ENCODE measurements around the gene CREBRF.
A peak's percentile ranks its signal among the peaks of the same experiment; 100 is the strongest.

The CREBRF gene

GRCh38 chr5:173018358-173018757, 37.8 kb upstream of the CREBRF start:
- Histone ChIP-seq H3K4me3 (ENCODE audit: low read depth in 1 of 2, low read length in 1 of 2) (no peak overlapping the region), H3K27ac (peak overlapping the region; percentile 76)
- TF ChIP-seq, protein P1, sequence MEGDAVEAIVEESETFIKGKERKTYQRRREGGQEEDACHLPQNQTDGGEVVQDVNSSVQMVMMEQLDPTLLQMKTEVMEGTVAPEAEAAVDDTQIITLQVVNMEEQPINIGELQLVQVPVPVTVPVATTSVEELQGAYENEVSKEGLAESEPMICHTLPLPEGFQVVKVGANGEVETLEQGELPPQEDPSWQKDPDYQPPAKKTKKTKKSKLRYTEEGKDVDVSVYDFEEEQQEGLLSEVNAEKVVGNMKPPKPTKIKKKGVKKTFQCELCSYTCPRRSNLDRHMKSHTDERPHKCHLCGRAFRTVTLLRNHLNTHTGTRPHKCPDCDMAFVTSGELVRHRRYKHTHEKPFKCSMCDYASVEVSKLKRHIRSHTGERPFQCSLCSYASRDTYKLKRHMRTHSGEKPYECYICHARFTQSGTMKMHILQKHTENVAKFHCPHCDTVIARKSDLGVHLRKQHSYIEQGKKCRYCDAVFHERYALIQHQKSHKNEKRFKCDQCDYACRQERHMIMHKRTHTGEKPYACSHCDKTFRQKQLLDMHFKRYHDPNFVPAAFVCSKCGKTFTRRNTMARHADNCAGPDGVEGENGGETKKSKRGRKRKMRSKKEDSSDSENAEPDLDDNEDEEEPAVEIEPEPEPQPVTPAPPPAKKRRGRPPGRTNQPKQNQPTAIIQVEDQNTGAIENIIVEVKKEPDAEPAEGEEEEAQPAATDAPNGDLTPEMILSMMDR (IDR thresholded peaks at IDR 0.05) = no peak

GRCh38 chr5:173020154-173020581, 36.0 kb upstream of the CREBRF start:
- Histone ChIP-seq H3K27ac (peak overlapping the region; percentile 76), H3K4me1 (ENCODE audit: control insufficient read depth in 1 of 2, insufficient read depth in 1 of 2, low read depth in 1 of 2, low read length in 1 of 2) (peaks cover 30 to 34% of the 10 kb centered on the region in 2 experiments), H3K4me3 (ENCODE audit: low read depth in 1 of 2, low read length in 1 of 2) (no peak overlapping the region), H3K9me3 (no peaks in the 10 kb centered on the region), H3K36me3 (peaks cover 39% of the 10 kb centered on the region), H3K27me3 (no peaks in the 10 kb centered on the region)
- TF ChIP-seq, protein P1 (IDR thresholded peaks at IDR 0.05) = no peak

More at GRCh38 chr5:173018358-173018757, 37.8 kb upstream of the CREBRF start:
- H3K27me3 ChIP-seq = no peaks in the 10 kb centered on the region
- H3K9me3 ChIP-seq = no peaks in the 10 kb centered on the region
- peaks cover 34% of the 10 kb centered on the region for H3K36me3 ChIP-seq
- peaks cover 41 to 52% of the 10 kb centered on the region in 2 experiments for H3K4me1 ChIP-seq (ENCODE audit: control insufficient read depth in 1 of 2, insufficient read depth in 1 of 2, low read depth in 1 of 2, low read length in 1 of 2)

- Histone ChIP-seq H3K9me3 (no peaks in the 10 kb centered on the region), H3K36me3 (peaks cover 39% of the 10 kb centered on the region)
- TF ChIP-seq, protein P1 (IDR thresholded peaks at IDR 0.05) = no peak
These were observed 35.5 kb upstream of the CREBRF start for GRCh38 chr5:173020643-173021042.

DNA sequence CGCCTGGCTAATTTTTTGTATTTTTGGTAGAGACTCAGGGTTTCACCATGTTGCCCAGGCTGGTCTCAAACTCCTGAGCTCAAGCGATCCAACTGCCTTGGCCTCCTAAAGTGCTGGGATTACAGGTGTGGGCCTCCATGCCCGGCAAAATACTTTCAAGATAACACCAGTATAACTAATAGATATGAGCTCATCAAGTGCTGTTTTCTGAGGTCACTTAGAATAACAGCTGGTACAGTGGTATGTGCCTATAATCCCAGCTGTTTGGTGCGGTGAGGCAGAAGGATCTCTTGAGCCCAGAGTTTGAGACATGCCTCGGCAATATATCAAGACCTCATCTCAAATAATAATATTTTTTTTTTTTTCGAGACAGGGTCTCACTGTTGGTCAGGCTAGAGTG, 30.5 kb upstream of the CREBRF start:
- H3K36me3 ChIP-seq = peaks cover 32% of the 10 kb centered on the region
- H3K9me3 ChIP-seq = no peaks in the 10 kb centered on the region
- no peak overlapping the region for H3K27ac ChIP-seq
- TF ChIP-seq, protein P1 (IDR thresholded peaks at IDR 0.05) = no peak
- H3K27me3 ChIP-seq = no peaks in the 10 kb centered on the region
- H3K4me1 ChIP-seq (ENCODE audit: control insufficient read depth in 1 of 2, insufficient read depth in 1 of 2, low read depth in 1 of 2, low read length in 1 of 2) = peaks cover 9 to 20% of the 10 kb centered on the region in 2 experiments
- no peak overlapping the region for H3K4me3 ChIP-seq (ENCODE audit: low read depth in 1 of 2, low read length in 1 of 2)

More at GRCh38 chr5:173020643-173021042, 35.5 kb upstream of the CREBRF start:
- Histone ChIP-seq H3K4me3 (ENCODE audit: low read depth in 1 of 2, low read length in 1 of 2) (no peak overlapping the region), H3K4me1 (ENCODE audit: control insufficient read depth in 1 of 2, insufficient read depth in 1 of 2, low read depth in 1 of 2, low read length in 1 of 2) (peaks cover 27 to 29% of the 10 kb centered on the region in 2 experiments), H3K27ac (no peak overlapping the region), H3K27me3 (no peaks in the 10 kb centered on the region)

- Histone ChIP-seq H3K36me3 (peaks cover 10% of the 10 kb centered on the region), H3K4me3 (ENCODE audit: low read depth in 1 of 2, low read length in 1 of 2) (no peak overlapping the region), H3K27me3 (no peaks in the 10 kb centered on the region), H3K27ac (peak overlapping the region; percentile 86), H3K9me3 (no peaks in the 10 kb centered on the region), H3K4me1 (ENCODE audit: control insufficient read depth in 1 of 2, insufficient read depth in 1 of 2, low read depth in 1 of 2, low read length in 1 of 2) (peaks cover 2 to 21% of the 10 kb centered on the region in 2 experiments)
- TF ChIP-seq, protein P1 (IDR thresholded peaks at IDR 0.05) = no peak
These were observed 28.2 kb upstream of the CREBRF start for GRCh38 chr5:173027905-173028304.
